ENCODE measurements around the gene MBD5.

The MBD5 gene

DNA sequence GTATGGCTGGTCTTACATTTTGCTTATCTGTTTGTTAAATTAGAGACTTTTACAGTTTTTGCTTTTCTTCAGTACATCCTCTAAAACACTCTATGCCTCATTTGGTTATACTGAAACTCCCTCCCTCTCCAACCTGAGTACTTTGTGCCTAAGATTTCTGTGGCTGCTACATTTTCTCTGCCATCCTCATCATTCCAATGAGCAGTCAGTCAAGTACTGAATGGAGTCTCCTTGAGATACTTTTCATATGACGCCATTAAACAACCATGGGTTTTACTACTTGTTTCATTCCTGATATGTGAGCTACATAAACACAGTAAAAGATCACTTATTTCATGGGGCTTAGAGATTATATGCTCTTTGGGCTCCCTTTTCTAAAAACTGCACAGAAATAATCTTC is 427.0 kb downstream of the MBD5 start:
- TF ChIP-seq EP300 (IDR thresholded peaks at IDR 0.05; ENCODE audit: borderline replicate concordance): no peak
- no peak for TF ChIP-seq ZBTB7A (IDR thresholded peaks at IDR 0.05; ENCODE audit: low read depth)
- TF ChIP-seq TEAD4 (IDR thresholded peaks at IDR 0.05): no peak
- no peak for TF ChIP-seq CEBPB (IDR thresholded peaks at IDR 0.05)
- no peak for TF ChIP-seq TAF1 (IDR thresholded peaks at IDR 0.05; ENCODE audit: low read depth)
- no peak for TF ChIP-seq TCF12 (IDR thresholded peaks at IDR 0.05; ENCODE audit: low read depth)
- TF ChIP-seq USF1 (IDR thresholded peaks at IDR 0.05): no peak
- TF ChIP-seq EGR1 (IDR thresholded peaks at IDR 0.05): no peak
- TF ChIP-seq, protein P1, sequence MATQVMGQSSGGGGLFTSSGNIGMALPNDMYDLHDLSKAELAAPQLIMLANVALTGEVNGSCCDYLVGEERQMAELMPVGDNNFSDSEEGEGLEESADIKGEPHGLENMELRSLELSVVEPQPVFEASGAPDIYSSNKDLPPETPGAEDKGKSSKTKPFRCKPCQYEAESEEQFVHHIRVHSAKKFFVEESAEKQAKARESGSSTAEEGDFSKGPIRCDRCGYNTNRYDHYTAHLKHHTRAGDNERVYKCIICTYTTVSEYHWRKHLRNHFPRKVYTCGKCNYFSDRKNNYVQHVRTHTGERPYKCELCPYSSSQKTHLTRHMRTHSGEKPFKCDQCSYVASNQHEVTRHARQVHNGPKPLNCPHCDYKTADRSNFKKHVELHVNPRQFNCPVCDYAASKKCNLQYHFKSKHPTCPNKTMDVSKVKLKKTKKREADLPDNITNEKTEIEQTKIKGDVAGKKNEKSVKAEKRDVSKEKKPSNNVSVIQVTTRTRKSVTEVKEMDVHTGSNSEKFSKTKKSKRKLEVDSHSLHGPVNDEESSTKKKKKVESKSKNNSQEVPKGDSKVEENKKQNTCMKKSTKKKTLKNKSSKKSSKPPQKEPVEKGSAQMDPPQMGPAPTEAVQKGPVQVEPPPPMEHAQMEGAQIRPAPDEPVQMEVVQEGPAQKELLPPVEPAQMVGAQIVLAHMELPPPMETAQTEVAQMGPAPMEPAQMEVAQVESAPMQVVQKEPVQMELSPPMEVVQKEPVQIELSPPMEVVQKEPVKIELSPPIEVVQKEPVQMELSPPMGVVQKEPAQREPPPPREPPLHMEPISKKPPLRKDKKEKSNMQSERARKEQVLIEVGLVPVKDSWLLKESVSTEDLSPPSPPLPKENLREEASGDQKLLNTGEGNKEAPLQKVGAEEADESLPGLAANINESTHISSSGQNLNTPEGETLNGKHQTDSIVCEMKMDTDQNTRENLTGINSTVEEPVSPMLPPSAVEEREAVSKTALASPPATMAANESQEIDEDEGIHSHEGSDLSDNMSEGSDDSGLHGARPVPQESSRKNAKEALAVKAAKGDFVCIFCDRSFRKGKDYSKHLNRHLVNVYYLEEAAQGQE (IDR thresholded peaks at IDR 0.05; ENCODE audit: low read depth): no peak
- TF ChIP-seq MAX (IDR thresholded peaks at IDR 0.05): no peak
- no peak for TF ChIP-seq RAD21 (IDR thresholded peaks at IDR 0.05; ENCODE audit: low read depth)
- TF ChIP-seq NFIC (IDR thresholded peaks at IDR 0.05): no peak
- TF ChIP-seq YY1 (IDR thresholded peaks at IDR 0.05; ENCODE audit: low read depth): no peak
- no peak for TF ChIP-seq CREB1 (IDR thresholded peaks at IDR 0.05; ENCODE audit: low read depth)
- TF ChIP-seq FOXM1 (IDR thresholded peaks at IDR 0.05; ENCODE audit: borderline replicate concordance, low read depth): no peak

- no peak for TF ChIP-seq EGR1 (IDR thresholded peaks at IDR 0.05)
- TF ChIP-seq EP300 (IDR thresholded peaks at IDR 0.05; ENCODE audit: borderline replicate concordance): no peak
- TF ChIP-seq TAF1 (IDR thresholded peaks at IDR 0.05; ENCODE audit: low read depth): no peak
- TF ChIP-seq CEBPB (IDR thresholded peaks at IDR 0.05): no peak
- no peak for TF ChIP-seq ZBTB7A (IDR thresholded peaks at IDR 0.05; ENCODE audit: low read depth)
- TF ChIP-seq, protein P1 (IDR thresholded peaks at IDR 0.05; ENCODE audit: low read depth): no peak
- TF ChIP-seq USF1 (IDR thresholded peaks at IDR 0.05): no peak
- no peak for TF ChIP-seq TEAD4 (IDR thresholded peaks at IDR 0.05)
Observed at GRCh38 chr2:148450531-148450930, 429.6 kb downstream of the MBD5 start.

- no peak for TF ChIP-seq TAF1 (IDR thresholded peaks at IDR 0.05; ENCODE audit: low read depth)
- TF ChIP-seq CEBPB (IDR thresholded peaks at IDR 0.05): no peak
- no peak for TF ChIP-seq CREB1 (IDR thresholded peaks at IDR 0.05; ENCODE audit: low read depth)
- TF ChIP-seq MAX (IDR thresholded peaks at IDR 0.05): no peak
Observed at GRCh38 chr2:148451046-148451445, 430.2 kb downstream of the MBD5 start.

DNA sequence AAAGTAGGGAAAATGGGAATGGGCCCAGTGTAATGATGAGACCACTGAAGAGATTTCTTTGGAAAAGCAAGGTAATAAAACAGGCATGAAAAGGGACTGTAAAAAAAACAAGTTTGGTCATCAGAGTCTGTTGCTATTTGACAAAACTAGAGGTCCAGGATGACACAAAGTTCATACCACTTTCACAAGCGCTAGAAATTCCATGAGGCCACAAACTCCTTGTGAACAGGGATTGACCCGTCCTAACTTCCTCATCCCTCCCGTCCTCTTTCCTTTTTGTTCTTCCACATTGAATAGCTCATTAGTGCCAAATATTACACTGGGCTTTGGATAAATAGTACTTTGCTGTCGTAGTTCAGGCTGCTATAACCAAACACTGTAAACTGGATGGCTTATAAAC is 434.9 kb downstream of the MBD5 start:
- TF ChIP-seq ZBTB7A (IDR thresholded peaks at IDR 0.05; ENCODE audit: low read depth) (no peak), TCF12 (IDR thresholded peaks at IDR 0.05; ENCODE audit: low read depth) (no peak), CREB1 (IDR thresholded peaks at IDR 0.05; ENCODE audit: low read depth) (no peak), YY1 (IDR thresholded peaks at IDR 0.05; ENCODE audit: low read depth) (no peak), FOXM1 (IDR thresholded peaks at IDR 0.05; ENCODE audit: borderline replicate concordance, low read depth) (no peak), TAF1 (IDR thresholded peaks at IDR 0.05; ENCODE audit: low read depth) (no peak), EGR1 (IDR thresholded peaks at IDR 0.05) (no peak), EP300 (IDR thresholded peaks at IDR 0.05; ENCODE audit: borderline replicate concordance) (no peak), CEBPB (IDR thresholded peaks at IDR 0.05) (no peak), MAX (IDR thresholded peaks at IDR 0.05) (no peak), TEAD4 (IDR thresholded peaks at IDR 0.05) (no peak), NFIC (IDR thresholded peaks at IDR 0.05) (no peak)
- TF ChIP-seq, protein P1 (IDR thresholded peaks at IDR 0.05; ENCODE audit: low read depth): no peak

GRCh38 chr2:148458171-148458570 is 437.3 kb downstream of the MBD5 start:
- TF ChIP-seq EGR1 (IDR thresholded peaks at IDR 0.05): no peak
- no peak for TF ChIP-seq CEBPB (IDR thresholded peaks at IDR 0.05)
- TF ChIP-seq NFIC (IDR thresholded peaks at IDR 0.05): no peak
- no peak for TF ChIP-seq TEAD4 (IDR thresholded peaks at IDR 0.05)
- TF ChIP-seq TAF1 (IDR thresholded peaks at IDR 0.05; ENCODE audit: low read depth): no peak
- TF ChIP-seq EP300 (IDR thresholded peaks at IDR 0.05; ENCODE audit: borderline replicate concordance): no peak
- no peak for TF ChIP-seq YY1 (IDR thresholded peaks at IDR 0.05; ENCODE audit: low read depth)
- TF ChIP-seq USF1 (IDR thresholded peaks at IDR 0.05): no peak
- TF ChIP-seq ZBTB7A (IDR thresholded peaks at IDR 0.05; ENCODE audit: low read depth): no peak
- no peak for TF ChIP-seq TCF12 (IDR thresholded peaks at IDR 0.05; ENCODE audit: low read depth)
- no peak for TF ChIP-seq MAX (IDR thresholded peaks at IDR 0.05)
- TF ChIP-seq CREB1 (IDR thresholded peaks at IDR 0.05; ENCODE audit: low read depth): no peak
- TF ChIP-seq, protein P1 (IDR thresholded peaks at IDR 0.05; ENCODE audit: low read depth): no peak
- TF ChIP-seq RAD21 (IDR thresholded peaks at IDR 0.05; ENCODE audit: low read depth): no peak
- no peak for TF ChIP-seq FOXM1 (IDR thresholded peaks at IDR 0.05; ENCODE audit: borderline replicate concordance, low read depth)
